ENCODE data around the gene CLEC20A. TPM values are rescaled to one million over a fixed set of nuclear protein-coding genes. Genes with fewer than 3 reads are reported as not detected.

The CLEC20A gene
- total and polyA plus RNA-seq, 7 donors = 0.22 TPM; not detected in 6

DNA sequence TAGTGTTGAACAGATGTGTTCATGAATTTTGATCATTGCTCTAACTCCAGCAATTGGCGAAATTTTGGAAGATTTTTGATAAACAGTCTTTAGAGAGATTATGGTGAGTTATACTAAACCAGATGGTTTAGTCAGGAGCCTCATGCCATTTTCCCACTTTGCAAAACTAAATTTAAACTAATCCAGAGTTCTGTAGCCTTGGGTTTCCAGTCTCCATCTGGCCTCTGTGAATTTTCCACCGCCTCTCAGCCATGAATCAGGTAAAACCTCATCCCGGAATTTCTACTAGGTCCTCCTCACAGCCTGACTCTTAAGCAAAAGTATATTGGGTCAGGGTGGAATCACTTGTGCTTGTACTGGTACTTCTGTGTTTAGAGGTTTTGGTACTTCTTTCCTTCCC is 44.8 kb downstream of the CLEC20A start:
- H3K4me3 ChIP-seq = no peak overlapping the region
- H3K27ac ChIP-seq = no peak overlapping the region
- H3K4me1 ChIP-seq = no peaks in the 10 kb centered on the region
- 95 to 97% (median 96%) methylated on average over 3 of the region's 3 CpGs for WGBS, 3 donors
- no peaks in the 10 kb centered on the region for H3K9me3 ChIP-seq
- TF ChIP-seq, protein P1, sequence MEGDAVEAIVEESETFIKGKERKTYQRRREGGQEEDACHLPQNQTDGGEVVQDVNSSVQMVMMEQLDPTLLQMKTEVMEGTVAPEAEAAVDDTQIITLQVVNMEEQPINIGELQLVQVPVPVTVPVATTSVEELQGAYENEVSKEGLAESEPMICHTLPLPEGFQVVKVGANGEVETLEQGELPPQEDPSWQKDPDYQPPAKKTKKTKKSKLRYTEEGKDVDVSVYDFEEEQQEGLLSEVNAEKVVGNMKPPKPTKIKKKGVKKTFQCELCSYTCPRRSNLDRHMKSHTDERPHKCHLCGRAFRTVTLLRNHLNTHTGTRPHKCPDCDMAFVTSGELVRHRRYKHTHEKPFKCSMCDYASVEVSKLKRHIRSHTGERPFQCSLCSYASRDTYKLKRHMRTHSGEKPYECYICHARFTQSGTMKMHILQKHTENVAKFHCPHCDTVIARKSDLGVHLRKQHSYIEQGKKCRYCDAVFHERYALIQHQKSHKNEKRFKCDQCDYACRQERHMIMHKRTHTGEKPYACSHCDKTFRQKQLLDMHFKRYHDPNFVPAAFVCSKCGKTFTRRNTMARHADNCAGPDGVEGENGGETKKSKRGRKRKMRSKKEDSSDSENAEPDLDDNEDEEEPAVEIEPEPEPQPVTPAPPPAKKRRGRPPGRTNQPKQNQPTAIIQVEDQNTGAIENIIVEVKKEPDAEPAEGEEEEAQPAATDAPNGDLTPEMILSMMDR (IDR thresholded peaks at IDR 0.05) = no peak
- H3K27me3 ChIP-seq (ENCODE audit: insufficient read depth in 3 of 3, low read length in 2 of 3) = no peaks in the 10 kb centered on the region
- DNase-seq (no peak), ATAC-seq (no peak)
- peaks cover 0 to 57% of the 10 kb centered on the region in 2 donors for H3K36me3 ChIP-seq (ENCODE audit: insufficient read depth in 1 of 2, low read depth in 1 of 2)
- intact Hi-C loops (cut with DNase I) = no loop called here

DNA sequence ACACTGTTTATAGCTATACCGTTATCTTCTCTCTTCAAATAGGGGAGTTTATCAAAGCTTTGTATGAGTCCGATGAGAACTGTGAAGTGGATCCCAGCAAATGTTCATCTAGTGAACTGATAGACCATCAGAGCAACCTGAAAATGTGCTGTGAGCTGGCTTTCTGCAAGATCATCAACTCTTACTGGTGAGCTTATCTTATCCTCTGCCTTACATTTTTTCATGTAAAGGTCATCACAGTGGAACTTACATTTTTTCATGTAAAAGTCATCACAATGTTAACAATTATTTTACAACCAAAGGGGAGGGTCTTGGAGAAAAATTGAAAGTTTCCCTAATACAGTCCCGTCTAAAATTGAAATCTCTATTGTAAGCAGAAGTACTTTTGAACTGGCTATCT is 45.2 kb downstream of the CLEC20A start:
- Histone ChIP-seq H3K36me3 (ENCODE audit: insufficient read depth in 1 of 2, low read depth in 1 of 2) (peaks cover 0 to 56% of the 10 kb centered on the region in 2 donors), H3K9me3 (no peaks in the 10 kb centered on the region), H3K27me3 (ENCODE audit: insufficient read depth in 3 of 3, low read length in 2 of 3) (no peaks in the 10 kb centered on the region), H3K27ac (no peak overlapping the region), H3K4me3 (no peak overlapping the region), H3K4me1 (no peaks in the 10 kb centered on the region)
- ATAC-seq (no peak), DNase-seq (no peak)
- intact Hi-C loops (cut with DNase I) = no loop called here
- WGBS, 3 donors = 90 to 93% (median 90%) methylated on average over 3 of the region's 3 CpGs
- TF ChIP-seq, protein P1 (IDR thresholded peaks at IDR 0.05) = no peak

DNA sequence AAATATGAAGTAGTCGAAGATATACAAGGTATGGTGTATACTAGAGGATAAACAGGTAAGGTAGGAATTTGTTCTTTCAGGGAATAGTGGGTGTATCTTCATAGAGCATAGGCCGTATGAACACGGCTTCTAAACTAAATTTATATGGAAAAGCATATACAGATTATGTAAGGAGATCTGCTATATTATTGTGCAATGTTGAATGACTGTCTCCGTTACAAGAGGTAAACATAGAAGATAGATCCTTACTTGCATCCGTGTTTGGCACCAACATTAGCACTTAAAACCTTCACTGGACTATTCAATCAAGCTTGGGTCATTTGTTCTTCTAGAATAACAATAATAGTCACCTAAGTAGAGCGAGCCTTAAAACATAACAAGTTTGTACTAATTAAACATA is 45.9 kb downstream of the CLEC20A start:
- Histone ChIP-seq H3K36me3 (ENCODE audit: insufficient read depth in 1 of 2, low read depth in 1 of 2) (peaks cover 0 to 58% of the 10 kb centered on the region in 2 donors), H3K9me3 (no peaks in the 10 kb centered on the region), H3K4me3 (no peak overlapping the region), H3K27me3 (ENCODE audit: insufficient read depth in 3 of 3, low read length in 2 of 3) (no peaks in the 10 kb centered on the region), H3K27ac (no peak overlapping the region), H3K4me1 (no peaks in the 10 kb centered on the region)
- DNase-seq (no peak), ATAC-seq (no peak)
- intact Hi-C loops (cut with DNase I) = no loop called here
- TF ChIP-seq, protein P1 (IDR thresholded peaks at IDR 0.05) = no peak
- 88 to 96% (median 91%) methylated on average over 6 of the region's 6 CpGs for WGBS, 3 donors

DNA sequence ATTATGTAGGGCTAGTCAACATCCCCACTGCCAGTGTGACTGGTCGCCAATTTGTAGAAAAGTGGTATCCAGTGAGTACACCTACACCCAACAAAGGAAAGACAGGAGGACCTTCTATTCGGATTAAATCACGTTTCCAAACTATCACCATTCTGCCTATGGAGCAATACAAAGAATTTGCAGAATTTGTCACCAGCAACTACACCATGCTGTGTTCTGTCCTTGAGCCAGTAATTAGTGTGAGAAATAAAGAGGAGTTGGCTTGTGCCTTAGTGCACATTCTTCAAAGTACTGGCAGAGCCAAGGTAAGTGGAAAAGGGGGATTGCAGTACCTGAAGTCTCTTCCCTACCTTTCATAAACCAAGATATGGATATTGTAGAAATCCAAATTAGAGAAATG is 53.8 kb downstream of the CLEC20A start:
- no peaks in the 10 kb centered on the region for H3K9me3 ChIP-seq
- DNase-seq (no peak), ATAC-seq (no peak)
- H3K27me3 ChIP-seq (ENCODE audit: insufficient read depth in 3 of 3, low read length in 2 of 3) = no peaks in the 10 kb centered on the region
- no peak overlapping the region for H3K4me3 ChIP-seq
- H3K27ac ChIP-seq = no peak overlapping the region
- H3K36me3 ChIP-seq (ENCODE audit: insufficient read depth in 1 of 2, low read depth in 1 of 2) = peaks cover 0 to 78% of the 10 kb centered on the region in 2 donors
- intact Hi-C loops (cut with DNase I) = no loop called here
- TF ChIP-seq, protein P1 (IDR thresholded peaks at IDR 0.05) = no peak
- WGBS, 3 donors = 91 to 94% (median 92%) methylated on average over 3 of the region's 3 CpGs
- no peaks in the 10 kb centered on the region for H3K4me1 ChIP-seq

DNA sequence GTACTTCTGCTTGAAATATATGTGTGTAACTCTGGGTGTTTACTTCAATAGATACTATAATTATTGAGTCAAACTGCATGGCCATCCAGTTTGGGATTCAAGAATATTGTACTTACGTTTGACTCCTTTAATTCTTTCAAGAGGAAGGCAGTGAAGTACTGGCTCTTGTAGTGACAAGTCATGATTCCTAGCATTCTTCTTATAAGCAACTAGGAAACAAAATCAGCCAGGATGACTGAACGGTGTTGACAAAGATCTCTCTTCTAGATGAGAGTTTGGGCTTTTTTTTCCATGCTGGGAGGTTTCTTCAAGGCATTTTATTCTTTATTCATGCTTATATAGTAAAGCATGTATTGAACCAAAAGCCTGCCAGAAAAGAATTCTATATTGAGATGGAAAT is 58.3 kb downstream of the CLEC20A start:
- DNase-seq (no peak), ATAC-seq (no peak)
- H3K27ac ChIP-seq = no peak overlapping the region
- WGBS, 3 donors = 60 to 74% (median 73%) methylated on average over 2 of the region's 2 CpGs
- H3K4me1 ChIP-seq = no peaks in the 10 kb centered on the region
- no peaks in the 10 kb centered on the region for H3K27me3 ChIP-seq (ENCODE audit: insufficient read depth in 3 of 3, low read length in 2 of 3)
- peaks cover 0 to 44% of the 10 kb centered on the region in 2 donors for H3K36me3 ChIP-seq (ENCODE audit: insufficient read depth in 1 of 2, low read depth in 1 of 2)
- H3K9me3 ChIP-seq = no peaks in the 10 kb centered on the region
- H3K4me3 ChIP-seq = no peak overlapping the region
- TF ChIP-seq, protein P1 (IDR thresholded peaks at IDR 0.05) = no peak
- intact Hi-C loops (cut with DNase I) = no loop called here

Measured in psoas muscle (tissue), 8 donors.